HG03135 (cell line): Measurements from ENCODE around the gene IGSF11.
"Not testable (repeated sequence)": the region's sequence is repeated elsewhere in the genome, so short reads cannot be mapped to it uniquely, and the experiment has no call there.

Experiments
- ATAC-seq: cut with Tn5 transposase; IDR thresholded peaks from one replicate; pipeline ENCODE4 v1.9.1; 2021; ENCODE audit warnings: mild to moderate bottlenecking, moderate library complexity; ENCODE audit not compliant: unreplicated experiment

The IGSF11 gene, protein sequence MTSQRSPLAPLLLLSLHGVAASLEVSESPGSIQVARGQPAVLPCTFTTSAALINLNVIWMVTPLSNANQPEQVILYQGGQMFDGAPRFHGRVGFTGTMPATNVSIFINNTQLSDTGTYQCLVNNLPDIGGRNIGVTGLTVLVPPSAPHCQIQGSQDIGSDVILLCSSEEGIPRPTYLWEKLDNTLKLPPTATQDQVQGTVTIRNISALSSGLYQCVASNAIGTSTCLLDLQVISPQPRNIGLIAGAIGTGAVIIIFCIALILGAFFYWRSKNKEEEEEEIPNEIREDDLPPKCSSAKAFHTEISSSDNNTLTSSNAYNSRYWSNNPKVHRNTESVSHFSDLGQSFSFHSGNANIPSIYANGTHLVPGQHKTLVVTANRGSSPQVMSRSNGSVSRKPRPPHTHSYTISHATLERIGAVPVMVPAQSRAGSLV

DNA sequence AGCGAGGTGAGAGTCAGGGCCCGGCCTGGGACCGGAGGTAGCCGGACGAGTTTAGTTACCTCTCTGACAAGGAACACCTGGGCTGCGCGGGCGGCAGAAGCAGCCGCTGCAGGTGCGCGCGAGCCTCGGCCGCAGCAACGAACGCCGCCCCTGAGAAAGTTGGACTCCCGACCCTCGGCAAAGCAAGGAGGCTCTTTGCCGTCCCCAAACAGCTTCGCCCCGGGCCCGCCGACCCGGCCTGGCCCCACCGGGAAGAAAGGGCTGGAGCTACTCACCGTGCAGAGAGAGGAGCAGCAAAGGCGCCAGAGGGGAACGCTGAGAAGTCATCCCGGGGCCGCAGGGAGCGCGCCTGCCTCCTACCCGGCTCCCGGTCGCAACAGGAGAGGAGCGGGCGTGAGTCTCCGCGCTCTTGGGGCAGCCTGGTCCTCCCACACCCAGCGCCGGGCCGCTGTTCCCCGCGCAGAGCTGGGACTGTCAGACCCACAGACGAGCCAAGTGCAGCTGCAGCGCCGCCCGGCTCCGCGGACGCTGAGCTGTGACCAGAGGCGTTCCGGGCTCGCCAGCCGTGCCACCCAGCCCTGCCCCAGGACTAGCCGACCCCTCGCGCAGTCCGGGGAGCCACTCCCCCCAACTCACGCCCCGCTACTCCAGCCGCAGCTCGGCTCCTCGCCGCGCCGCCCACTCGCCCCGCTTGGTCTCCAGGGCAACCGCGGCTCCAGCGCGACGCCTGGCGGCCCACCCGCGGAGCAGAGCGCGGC lies at the start of gene IGSF11:
Gene IGSF11 (minus strand): TSS at position 591 of the 758 bp plus-strand sequence. CDS start 264 bp downstream, at position 327.
- ATAC-seq: peak; percentile 97

DNA sequence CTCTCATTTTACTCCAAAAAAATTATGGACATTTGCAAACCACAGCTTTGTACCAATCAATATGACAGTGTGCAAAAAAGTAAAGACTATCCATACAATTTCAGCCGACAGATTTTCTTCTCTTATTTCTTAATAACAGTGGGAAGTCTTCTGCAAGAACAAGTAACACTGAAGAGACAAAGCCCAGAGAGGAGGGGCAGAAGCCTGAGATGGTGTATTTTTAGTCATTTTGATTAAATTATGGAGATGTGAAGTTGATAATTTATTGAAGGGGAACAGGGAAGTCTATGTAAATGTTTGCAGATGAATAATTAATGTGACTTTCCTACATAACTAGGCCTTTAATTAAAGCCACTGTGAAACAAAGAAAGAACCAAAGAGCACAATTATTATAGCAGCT lies 45.7 kb upstream of the IGSF11 start:
- ATAC-seq: no peak

DNA sequence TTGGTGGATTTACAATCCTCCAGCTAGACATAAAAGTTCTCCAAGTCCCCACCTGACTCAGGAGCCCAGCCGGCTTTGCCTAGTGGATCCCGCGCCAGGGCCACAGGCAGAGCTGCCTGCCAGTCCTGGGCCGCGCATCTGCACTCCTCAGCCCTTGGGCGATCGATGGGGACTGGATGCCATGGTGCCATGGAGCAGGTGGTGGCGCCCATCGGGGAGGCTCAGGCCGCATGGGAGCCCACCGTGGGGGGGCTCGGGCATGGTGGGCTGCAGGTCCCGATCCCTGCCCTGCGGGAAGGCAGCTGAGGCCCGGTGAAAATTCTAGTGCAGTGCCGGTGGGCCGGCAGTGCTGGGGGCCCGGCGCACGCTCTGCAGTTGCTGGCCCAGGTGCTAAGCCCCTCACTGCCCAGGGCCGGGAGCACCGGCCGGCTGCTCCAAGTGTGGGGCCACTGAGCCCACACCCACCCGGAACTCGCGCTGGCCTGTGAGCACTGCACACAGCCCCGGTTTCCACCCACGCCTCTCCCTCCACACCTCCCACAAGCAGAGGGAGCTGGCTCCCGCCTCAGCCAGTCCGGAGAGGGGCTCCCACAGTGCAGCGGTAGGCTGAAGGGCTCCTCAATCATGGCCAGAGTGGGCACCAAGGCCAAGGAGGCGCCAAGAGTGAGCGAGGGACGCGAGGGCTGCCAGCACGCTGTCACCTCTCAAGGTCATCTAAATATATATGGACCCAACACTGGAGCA lies 38.8 kb upstream of the IGSF11 start:
- no peak for ATAC-seq

DNA sequence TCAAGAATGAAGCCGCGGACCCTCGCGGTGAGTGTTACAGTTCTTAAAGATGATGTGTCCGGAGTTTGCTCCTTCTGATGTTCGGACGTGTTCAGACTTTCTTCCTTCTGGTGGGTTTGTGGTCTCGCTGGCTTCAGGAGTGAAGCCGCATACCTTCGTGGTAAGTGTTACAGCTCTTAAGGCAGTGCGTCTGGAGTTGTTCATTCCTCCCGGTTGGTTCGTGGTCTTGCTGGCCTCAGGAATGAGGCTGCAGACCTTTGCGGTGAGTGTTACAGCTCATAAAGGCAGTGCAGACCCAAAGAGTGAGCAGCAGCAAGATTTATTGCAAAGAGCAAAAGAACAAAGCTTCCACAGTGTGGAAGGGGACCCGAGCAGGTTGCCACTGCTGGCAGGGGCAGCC lies 37.8 kb upstream of the IGSF11 start:
- not testable (repeated sequence) for ATAC-seq

DNA sequence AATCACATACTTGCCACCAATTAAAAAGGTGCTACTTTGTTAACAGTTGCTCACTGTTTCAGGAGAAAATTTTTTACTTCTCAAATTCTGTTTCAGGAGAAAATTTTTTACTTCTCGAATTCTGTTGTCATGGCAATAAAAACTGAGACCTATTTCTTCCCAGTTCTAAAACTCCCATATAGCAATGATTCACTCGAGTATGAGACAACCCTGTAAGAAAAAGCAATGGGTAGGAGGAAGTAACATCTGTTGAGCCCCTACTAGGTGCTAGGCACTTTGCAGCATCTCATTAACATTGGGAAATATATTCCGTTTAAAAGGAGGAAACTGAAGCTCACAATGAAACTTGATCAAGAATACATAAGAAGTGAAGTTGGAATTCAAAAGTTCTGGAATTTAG lies 35.1 kb upstream of the IGSF11 start:
- no peak for ATAC-seq

DNA sequence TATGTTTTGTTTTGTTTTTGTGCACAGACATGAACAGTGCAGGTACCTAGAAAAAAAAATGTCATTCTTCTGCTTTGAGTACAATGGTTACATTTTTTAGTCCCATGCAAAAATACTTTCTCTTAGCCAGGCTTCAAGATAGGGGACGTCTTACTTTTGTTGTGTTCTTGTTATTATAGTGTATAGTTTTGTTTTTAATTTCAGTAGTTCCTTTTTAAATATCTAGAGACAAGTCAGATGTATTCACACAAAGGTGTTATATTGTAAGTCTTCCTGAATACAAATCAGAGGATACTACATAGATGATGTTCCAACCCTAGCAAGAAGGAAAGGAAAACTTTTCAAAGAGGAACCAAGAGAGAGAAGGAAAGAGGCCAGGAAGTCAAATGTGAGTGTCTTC lies 28.8 kb upstream of the IGSF11 start:
- no peak for ATAC-seq

DNA sequence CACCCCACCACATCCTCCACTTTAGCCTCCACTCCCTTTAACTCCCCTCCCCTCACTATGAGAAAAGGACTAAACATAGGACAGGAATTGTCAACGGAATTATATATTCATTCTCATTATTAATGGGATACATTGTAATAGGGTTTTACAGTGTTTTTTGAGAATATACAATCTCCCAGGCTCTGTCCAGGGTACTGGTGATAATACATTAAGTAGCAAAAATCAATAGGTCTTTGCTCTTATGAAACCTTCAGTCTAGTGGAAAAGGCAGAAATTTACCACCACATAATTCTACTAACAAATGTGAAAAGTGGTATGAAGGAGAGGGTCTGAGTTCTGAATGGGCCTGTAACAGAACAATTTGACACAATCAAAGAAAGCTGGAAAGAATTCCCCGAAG lies 28.2 kb upstream of the IGSF11 start:
- no peak for ATAC-seq

DNA sequence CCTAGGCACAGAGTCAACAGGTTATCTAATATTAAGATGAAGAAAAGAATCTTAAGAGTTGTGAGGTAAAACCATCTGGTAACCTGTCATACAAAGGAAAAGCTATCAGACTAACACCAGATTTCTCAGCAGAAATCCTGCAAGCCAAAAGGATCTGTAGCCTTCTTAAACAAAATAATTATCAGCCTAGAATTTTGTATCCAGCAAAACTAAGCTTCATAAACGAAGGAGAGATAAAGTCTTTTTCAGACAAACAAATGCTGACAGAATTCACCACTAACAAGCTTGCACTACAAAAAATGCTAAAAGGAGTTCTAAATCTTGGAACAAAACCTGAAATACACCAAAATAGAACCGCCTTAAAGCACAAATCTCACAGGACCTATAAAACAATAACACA lies 9.9 kb upstream of the IGSF11 start:
- no peak for ATAC-seq

DNA sequence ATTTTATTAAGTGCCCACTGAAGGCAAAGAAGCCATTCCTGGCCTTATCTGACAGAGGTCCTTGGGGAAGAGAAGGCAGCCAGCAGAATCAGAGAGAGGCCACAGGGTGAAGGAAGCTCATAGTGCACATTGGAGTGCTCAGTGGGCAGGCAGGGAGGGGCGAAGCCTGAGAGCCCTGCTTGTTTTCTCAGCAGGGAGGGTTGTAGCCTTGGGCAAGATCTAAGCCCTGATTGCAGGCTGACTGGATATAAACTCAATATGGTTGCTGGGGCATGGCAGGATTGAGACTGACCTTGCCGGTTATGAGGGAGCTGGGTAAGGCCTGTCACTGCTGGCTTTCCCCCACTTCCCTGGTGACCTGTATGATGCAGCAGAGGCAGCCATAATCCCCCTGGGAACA lies 7.5 kb upstream of the IGSF11 start:
- no peak for ATAC-seq

DNA sequence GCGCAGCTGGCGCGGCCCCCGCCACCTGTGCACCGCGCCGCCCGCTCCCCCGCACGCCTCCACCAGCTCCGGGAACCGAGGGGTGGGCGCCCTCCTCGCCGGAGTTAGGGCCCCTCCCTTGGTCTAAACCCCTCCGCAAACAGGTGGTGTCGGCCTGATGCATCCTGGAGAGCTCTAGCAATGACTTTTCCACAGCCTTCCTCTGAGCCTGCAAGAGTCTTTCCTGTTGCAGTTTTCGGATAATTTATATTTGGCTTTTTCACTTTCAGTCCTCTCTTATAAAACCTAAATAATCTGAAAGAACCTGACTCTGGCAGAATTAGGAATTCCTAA lies 334 bp upstream of the IGSF11 start:
- ATAC-seq: no peak

DNA sequence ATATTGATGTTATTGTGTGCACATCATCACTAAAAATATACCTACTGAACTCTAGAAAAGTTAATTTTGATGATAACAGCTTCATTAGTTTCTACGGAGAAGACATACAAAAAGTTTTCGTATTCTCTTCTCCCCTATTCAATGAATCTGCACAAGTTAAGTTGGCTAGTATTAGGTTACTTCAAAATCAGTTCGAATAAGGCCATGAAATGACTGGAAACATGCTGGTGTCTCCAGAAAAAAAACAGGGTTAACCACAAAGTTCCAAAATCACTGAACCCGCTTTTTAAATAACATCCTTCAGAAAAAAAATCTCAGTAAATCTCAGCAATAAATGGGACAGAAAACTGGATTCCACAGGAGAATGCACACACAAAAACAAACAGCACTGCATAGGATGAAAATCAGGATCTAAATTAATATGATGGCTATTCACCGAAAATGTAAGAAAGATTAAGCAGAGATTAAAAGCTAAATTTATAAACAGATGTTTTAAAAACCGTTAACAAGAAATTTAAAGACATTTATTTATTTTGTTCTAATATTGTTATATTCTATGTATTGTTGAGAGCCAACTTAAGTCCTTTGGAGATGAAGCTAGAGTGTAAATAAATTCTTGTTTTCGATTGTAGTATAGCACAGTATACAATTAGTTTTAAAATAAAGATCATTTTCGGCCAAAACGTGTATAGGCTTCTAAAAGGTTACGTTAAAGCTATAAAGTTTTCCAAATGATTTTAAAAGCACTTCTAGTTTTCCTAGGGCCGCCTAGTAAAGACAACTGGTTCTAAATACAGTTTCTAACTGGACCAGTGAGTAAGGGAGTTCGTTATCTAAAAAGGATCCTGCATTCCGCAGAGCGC lies 1.0 kb downstream of the IGSF11 start:
- ATAC-seq: no peak

DNA sequence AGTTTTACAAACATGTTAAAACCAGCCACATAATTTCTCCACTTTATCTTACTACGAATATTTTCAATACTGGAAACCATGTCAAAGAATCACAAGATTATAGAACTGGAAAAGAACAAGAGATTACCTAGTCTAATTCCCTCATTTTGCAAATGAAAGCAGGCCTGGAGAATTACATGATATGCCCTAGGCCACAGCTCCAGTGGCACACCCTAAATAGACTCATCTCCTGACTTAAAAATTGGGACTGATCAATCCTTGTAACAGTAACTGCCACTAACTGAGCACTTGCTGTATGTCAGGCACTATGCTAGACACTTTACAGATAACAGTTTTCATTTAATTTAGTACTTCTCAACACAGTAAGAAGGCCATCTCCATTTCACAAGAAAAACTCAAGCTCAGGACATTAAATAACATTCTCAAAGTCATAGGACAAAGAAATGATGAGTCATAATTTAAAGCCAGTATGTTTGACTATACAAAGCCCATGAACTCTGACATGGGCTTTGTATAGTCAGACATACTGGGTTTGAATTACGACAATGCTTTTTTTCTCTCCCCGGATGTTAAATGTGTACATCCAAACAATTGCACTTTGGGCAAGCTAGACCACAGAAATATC lies 9.4 kb downstream of the IGSF11 start:
- ATAC-seq: no peak

DNA sequence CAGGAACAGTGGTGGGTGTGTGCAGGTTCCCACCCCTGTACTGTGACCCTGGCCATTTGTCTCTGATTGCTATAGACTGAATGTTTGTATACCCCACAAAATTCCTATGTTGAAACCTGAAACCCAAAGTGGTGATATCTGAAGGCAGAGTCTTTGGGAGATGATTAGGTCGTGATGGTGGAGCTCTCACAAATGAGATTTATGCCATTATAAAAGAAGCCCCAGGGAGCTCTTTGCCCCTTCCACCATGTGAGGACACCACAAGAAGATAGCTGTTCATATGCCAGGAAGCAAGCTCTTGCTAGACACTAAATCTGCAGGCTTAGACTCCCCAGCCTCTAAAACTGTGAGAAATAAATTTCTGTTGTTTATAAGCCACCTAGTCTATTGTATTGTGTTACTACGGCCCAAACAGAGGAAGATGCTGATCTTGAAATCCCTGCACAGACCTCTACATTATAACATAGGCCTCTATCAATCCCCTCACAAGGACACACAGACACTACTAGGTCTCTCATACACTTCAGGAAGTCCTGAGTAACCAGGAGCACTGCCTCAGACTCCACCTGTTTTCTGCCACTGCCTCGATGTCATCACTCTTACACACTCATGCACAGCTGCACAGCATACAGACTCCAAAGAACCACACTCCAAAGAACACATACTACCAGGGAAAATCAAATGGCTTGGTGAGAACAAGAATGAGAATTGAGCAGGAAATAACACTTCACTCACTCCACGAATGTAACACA lies 14.7 kb downstream of the IGSF11 start:
- no peak for ATAC-seq

DNA sequence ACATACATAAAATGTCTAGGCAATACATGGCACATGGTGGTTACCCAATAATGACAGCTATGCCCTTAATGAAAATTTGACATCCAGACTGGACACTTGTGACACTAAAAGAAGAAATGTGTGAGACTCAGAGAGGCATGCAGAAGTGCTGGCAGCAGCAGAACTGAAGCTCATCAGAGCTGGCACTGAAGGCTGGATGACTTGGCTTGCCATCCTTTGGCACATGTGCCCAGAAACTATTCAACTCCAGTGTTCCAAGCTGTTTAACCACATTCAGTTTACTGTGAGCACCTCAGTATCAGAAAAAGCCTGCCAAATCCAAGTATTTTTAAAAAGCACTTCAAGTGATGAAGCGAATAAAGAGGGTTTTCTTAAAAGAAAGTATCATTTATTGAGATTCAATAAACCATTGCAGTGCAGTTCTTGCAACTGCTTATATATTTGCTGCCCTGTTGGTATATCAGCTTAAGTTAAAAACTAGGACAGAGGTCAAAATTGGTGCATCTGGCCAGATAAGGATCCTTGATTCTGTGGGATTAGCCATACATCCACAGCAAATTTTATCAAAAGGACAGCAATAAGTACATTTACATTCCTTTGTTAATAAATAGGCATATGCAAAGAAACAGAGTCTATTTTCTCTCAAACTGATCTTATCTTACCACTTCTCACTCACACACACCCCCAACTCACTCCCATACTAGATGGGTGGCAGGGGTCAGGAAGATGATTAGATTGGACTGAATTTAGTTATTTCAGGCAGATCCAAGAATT lies 15.8 kb downstream of the IGSF11 start:
- no peak for ATAC-seq

DNA sequence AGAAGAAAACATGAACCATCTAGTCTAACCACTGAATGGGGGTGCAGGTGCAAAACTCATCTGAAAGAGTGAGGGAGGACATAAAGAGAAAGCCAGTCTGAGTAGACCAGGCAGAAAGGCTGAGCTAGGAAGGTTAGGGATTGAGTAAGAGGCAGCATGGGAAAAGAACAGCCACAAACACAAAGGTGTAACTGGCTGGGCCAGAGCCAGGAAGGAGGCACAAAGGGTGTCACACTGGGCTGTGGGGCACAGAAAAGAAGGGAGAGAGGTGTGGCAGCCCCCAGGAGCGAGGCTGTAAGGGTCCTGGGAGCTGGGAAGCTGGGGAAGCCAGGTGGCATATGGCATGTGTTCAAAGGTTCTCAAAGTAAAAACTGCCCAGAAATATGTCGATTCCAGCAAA lies 18.7 kb downstream of the IGSF11 start:
- ATAC-seq: no peak

DNA sequence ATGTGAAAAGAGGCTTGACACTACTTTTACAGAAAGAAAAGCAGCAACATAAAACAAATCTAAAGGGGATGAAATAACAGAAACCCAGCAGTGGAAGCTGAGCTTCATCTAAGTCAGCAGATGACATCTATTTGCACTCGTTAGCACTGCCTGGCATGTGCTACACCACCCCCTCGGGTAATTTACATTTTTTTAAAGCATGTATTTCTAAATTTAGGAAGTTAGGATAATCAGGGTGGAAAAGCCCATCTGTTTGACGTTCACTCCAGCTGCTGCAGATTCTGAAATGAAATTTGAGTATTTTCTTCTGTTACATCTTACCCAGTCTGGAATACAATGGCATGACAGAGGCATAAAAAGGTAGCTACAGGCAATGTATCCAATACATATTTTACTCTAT lies 20.7 kb downstream of the IGSF11 start:
- no peak for ATAC-seq

DNA sequence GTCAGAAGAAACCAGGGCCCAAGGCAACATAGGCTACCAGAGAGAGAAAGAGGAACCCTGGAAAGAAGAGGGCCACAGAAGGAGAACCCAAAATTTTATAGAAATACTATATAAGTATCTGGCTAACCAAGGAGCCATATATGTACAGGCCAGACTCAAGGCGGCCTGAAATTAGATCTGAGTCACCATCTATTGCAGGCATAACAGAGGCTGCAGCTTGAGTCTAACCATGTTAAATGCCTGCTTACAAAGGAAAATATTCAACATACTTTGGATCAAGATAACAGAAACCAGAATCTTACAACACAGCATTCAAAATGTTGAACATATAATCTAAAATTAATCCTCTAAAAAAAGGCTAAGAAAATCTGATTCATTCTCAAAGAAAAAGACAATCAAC lies 23.1 kb downstream of the IGSF11 start:
- no peak for ATAC-seq

DNA sequence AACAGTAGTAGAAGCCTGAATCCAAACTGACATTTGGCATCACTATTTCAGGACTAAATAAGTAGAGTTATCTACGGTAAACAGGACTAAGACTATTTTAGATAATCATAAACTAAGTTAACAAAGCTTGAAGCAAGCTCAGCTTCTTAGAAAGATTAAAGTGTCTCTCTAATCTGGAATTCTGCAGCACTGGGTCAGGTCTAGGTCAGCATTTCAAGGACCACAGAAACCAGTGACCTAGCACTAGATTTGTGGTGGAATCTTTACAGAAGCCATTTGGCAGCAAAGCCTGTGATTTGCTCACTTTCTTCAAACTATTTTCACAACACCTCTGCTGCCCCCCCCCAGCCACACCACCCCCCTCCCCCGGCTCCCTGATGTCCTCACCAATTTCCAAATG lies 37.5 kb downstream of the IGSF11 start:
- no peak for ATAC-seq

DNA sequence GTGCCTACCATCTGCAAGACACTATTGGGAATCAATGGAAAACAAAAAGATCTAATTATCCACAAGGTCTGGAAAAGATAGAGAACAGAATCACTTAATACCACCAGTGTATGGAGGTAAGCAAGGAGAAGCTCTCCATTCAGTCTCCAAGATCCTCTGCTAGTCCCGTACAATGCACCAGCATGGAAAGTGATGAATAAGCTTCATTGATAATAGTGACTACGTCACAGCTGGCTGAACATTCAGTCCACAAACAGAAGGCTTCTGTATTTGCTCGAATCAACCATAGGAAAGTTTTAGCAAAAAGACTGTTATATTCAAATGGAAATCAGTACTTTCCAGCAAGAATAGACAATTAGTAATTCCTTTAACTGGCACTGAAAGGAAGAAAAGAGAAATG lies 42.9 kb downstream of the IGSF11 start:
- ATAC-seq: no peak
